ENCODE measurements around the gene PSMC1.

DNA sequence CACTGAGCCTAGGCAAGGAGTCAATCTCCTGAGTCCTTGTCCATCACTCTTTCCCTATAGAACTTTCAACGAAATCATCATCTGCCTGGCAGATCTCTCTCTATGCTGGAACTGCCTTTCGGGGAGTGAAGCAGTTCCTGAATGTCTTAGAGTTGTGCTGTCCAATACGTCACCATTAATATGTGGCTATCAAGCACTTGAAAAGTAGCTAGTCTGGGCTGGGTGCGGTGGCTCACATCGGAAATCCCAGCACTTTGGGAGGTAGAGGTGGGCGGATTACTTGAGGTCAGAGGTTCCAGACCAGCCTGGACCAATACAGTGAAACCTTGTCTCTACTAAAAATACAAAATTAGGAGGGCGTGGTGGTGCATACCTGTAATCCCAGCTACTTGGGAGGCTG lies 40.3 kb downstream of the PSMC1 start:
- TF ChIP-seq POLR2AphosphoS5 (IDR thresholded peaks at IDR 0.05) (no peak), POLR2A (IDR thresholded peaks at IDR 0.05) (no peak), CTCF (IDR thresholded peaks at IDR 0.05) (no peak), EP300 (IDR thresholded peaks at IDR 0.05) (no peak)

All from stomach (tissue), 4 donors.